Neural cell (in vitro differentiated cells): ENCODE data around the gene DCUN1D3. TPM values are rescaled to one million over a fixed set of nuclear protein-coding genes. Genes with fewer than 3 reads are reported as not detected.

Experiments
- H2AFZ ChIP-seq: fragments of 200-600, 300-800 bp; sonication (generic), shearing (Covaris generic); 2 replicates; pipeline ENCODE4 v1.6.0; 2014; ENCODE audit warnings: low read depth, mild to moderate bottlenecking, antibody characterized with exemption, low read length, moderate library complexity
- H3F3A ChIP-seq: fragments of 200-600 bp; shearing (Covaris generic); 2 replicates; pipeline ENCODE4 v1.6.1; 2016; ENCODE audit warnings: mild to moderate bottlenecking, moderate library complexity, mixed read lengths, antibody characterized with exemption, low read length; ENCODE audit not compliant: insufficient read depth, poor library complexity, severe bottlenecking
- H3K27ac ChIP-seq: fragments of 200-600, 300-800 bp; sonication (generic), shearing (Covaris generic); 2 replicates; pipeline ENCODE4 v1.5.1; 2014; ENCODE audit warnings: mild to moderate bottlenecking, low read length, moderate library complexity
- H3K27me3 ChIP-seq: fragments of 300-800, 200-600 bp; sonication (generic), shearing (Covaris generic); 2 replicates; pipeline ENCODE4 v1.6.0; 2014; ENCODE audit warnings: mild to moderate bottlenecking, low read depth, low read length, moderate library complexity; ENCODE audit not compliant: insufficient read depth
- H3K36me3 ChIP-seq: fragments of 300-800, 200-600 bp; sonication (generic), shearing (Covaris generic); 2 replicates; pipeline ENCODE4 v1.5.1; 2014; ENCODE audit warnings: mild to moderate bottlenecking, antibody characterized with exemption, low read length, moderate library complexity; ENCODE audit not compliant: insufficient read depth
- H3K4me2 ChIP-seq: fragments of 300-800, 200-600 bp; sonication (generic), shearing (Covaris generic); 2 replicates; pipeline ENCODE4 v1.6.0; 2014; ENCODE audit warnings: mild to moderate bottlenecking, low read length
- H3K4me3 ChIP-seq: fragments of 300-800, 200-600 bp; sonication (generic), shearing (Covaris generic); 2 replicates; pipeline ENCODE4 v1.5.1; 2014; ENCODE audit warnings: mild to moderate bottlenecking, low read length, moderate library complexity
- H3K79me2 ChIP-seq: fragments of 200-600 bp; shearing (Covaris generic); replicated peaks from 2 replicates; pipeline ENCODE4 v1.6.0; 2014; ENCODE audit warnings: mild to moderate bottlenecking, low read length, moderate library complexity; ENCODE audit not compliant: insufficient read depth
- H3K9ac ChIP-seq: fragments of 300-800, 200-600 bp; sonication (generic), shearing (Covaris generic); 2 replicates; pipeline ENCODE4 v1.6.1; 2016; ENCODE audit warnings: mild to moderate bottlenecking, low read length, mixed read lengths
- H3K9me2 ChIP-seq: fragments of 200-600 bp; shearing (Covaris generic); 2 replicates; pipeline ENCODE4 v1.6.1; 2016; ENCODE audit warnings: mild to moderate bottlenecking, low read length, mixed read lengths; ENCODE audit not compliant: insufficient read depth
- H3K9me3 ChIP-seq: fragments of 200-600, 300-800 bp; sonication (generic), shearing (Covaris generic); 2 replicates; pipeline ENCODE4 v1.6.1; 2016; ENCODE audit warnings: mild to moderate bottlenecking, mixed run types, low read length, moderate library complexity, mixed read lengths
- H4K20me1 ChIP-seq: fragments of 200-600 bp; shearing (Covaris generic); 2 replicates; pipeline ENCODE4 v1.6.1; 2016; ENCODE audit warnings: mild to moderate bottlenecking, mixed run types; ENCODE audit not compliant: insufficient read depth
- CTCF ChIP-seq: fragments of 450-650 bp; IDR thresholded peaks from 2 replicates; pipeline ENCODE4 v1.5.1; 2014; ENCODE audit warnings: antibody characterized with exemption, mild to moderate bottlenecking, moderate library complexity; ENCODE audit not compliant: poor library complexity, severe bottlenecking
- EP300 ChIP-seq: fragments of 450-650 bp; conservative IDR thresholded peaks from 2 replicates; pipeline ENCODE4 v1.6.1; 2014; ENCODE audit warnings: antibody characterized with exemption, mild to moderate bottlenecking, moderate library complexity; ENCODE audit not compliant: poor library complexity, severe bottlenecking
- EZH2 ChIP-seq: fragments of 200-600, 300-800 bp; shearing (Covaris generic), sonication (generic); IDR thresholded peaks from 2 replicates; pipeline ENCODE4 v1.6.1; 2014; ENCODE audit warnings: antibody characterized with exemption, low read length, borderline replicate concordance, mild to moderate bottlenecking; ENCODE audit not compliant: insufficient read depth, poor library complexity, severe bottlenecking
- MXI1 ChIP-seq: fragments of 450-650 bp; conservative IDR thresholded peaks from 2 replicates; pipeline ENCODE4 v1.6.1; 2014; ENCODE audit warnings: antibody characterized with exemption, mild to moderate bottlenecking; ENCODE audit not compliant: poor library complexity, severe bottlenecking
- POLR2AphosphoS5 ChIP-seq: IDR thresholded peaks from 2 replicates; pipeline ENCODE4 v1.6.1; 2012
- RAD21 ChIP-seq: fragments of 450-650 bp; conservative IDR thresholded peaks from 2 replicates; pipeline ENCODE4 v1.6.1; 2014; ENCODE audit warnings: antibody characterized with exemption, mild to moderate bottlenecking, moderate library complexity
- REST ChIP-seq: IDR thresholded peaks from 2 replicates; pipeline ENCODE4 v1.6.1; 2012; ENCODE audit warnings: borderline replicate concordance
- SMC3 ChIP-seq: fragments of 450-650 bp; conservative IDR thresholded peaks from 2 replicates; pipeline ENCODE4 v1.6.1; 2014; ENCODE audit warnings: antibody characterized with exemption, mild to moderate bottlenecking, moderate library complexity; ENCODE audit not compliant: poor library complexity
- TAF1 ChIP-seq: IDR thresholded peaks from 2 replicates; pipeline ENCODE4 v1.6.1; 2012; ENCODE audit warnings: low read depth
- polyA plus RNA-seq: library from polyadenylated mRNA; depleted of rRNA; stranded (reverse); fragments of >200 nt; gene quantifications from 2 replicates; pipeline ENCODE4 v1.2.3, GENCODE V29; 2014

Gene DCUN1D3
- polyA plus RNA-seq, 1 donor from 2014 or later, result 9.2 TPM

- Histone ChIP-seq H3K27me3 (no peaks in the 10 kb centered on the region), H3K27ac (no peak overlapping the region), H3K9me2 (no peaks in the 10 kb centered on the region), H3K36me3 (no peaks in the 10 kb centered on the region), H2AFZ (no peak overlapping the region), H3K4me3 (no peak overlapping the region), H3F3A (no peaks in the 10 kb centered on the region), H3K79me2 (peaks cover 18% of the 10 kb centered on the region), H3K9ac (no peak overlapping the region), H3K9me3 (no peaks in the 10 kb centered on the region), H3K4me2 (no peak overlapping the region), H4K20me1 (no peaks in the 10 kb centered on the region)
- TF ChIP-seq EP300 (no peak), MXI1 (no peak), POLR2AphosphoS5 (no peak), SMC3 (no peak), CTCF (no peak), TAF1 (no peak), REST (no peak), RAD21 (no peak), EZH2 (no peak)
These were observed 6.4 kb upstream of the DCUN1D3 start for GRCh38 chr16:20906341-20907255.

- no peaks in the 10 kb centered on the region for H3K9me2 ChIP-seq
- no peaks in the 10 kb centered on the region for H3K36me3 ChIP-seq
These were observed 5.4 kb upstream of the DCUN1D3 start for GRCh38 chr16:20905576-20905975.

More at GRCh38 chr16:20905576-20905975, 5.4 kb upstream of the DCUN1D3 start:
- H3K27ac ChIP-seq, result no peak overlapping the region
- H3K79me2 ChIP-seq, result peaks cover 20% of the 10 kb centered on the region
- H3F3A ChIP-seq, result no peaks in the 10 kb centered on the region
- TF ChIP-seq REST, result no peak
- no peak for TF ChIP-seq MXI1
- TF ChIP-seq EZH2, result no peak
- no peak for TF ChIP-seq RAD21
- TF ChIP-seq CTCF, result no peak
- no peak for TF ChIP-seq SMC3
- TF ChIP-seq TAF1, result no peak
- no peak for TF ChIP-seq POLR2AphosphoS5
- TF ChIP-seq EP300, result no peak
- H3K27me3 ChIP-seq, result no peaks in the 10 kb centered on the region
- H2AFZ ChIP-seq, result no peak overlapping the region
- no peaks in the 10 kb centered on the region for H3K9me3 ChIP-seq
- no peak overlapping the region for H3K4me3 ChIP-seq
- H3K9ac ChIP-seq, result no peak overlapping the region
- no peak overlapping the region for H3K4me2 ChIP-seq
- no peaks in the 10 kb centered on the region for H4K20me1 ChIP-seq
